Glutamatergic neuron (in vitro differentiated cells): ENCODE measurements around the gene CXXC1. TPM values are rescaled to one million over a fixed set of nuclear protein-coding genes. Genes with fewer than 3 reads are reported as not detected.
"Not testable (repeated sequence)": the region's sequence is repeated elsewhere in the genome, so short reads cannot be mapped to it uniquely, and the experiment has no call there.

Source experiments
- DNase-seq: peaks from one replicate; pipeline ENCODE4 v3.0.0; 2022
- H3K27ac Mint-ChIP-seq: one replicate; pipeline ENCODE4 v1.8.0; 2020; ENCODE audit warnings: mild to moderate bottlenecking, mixed read lengths, inconsistent platforms; ENCODE audit not compliant: unreplicated experiment
- H3K27me3 Mint-ChIP-seq: one replicate; pipeline ENCODE4 v1.8.0; 2020; ENCODE audit warnings: mild to moderate bottlenecking, moderate library complexity, mixed read lengths, inconsistent platforms; ENCODE audit not compliant: unreplicated experiment
- H3K36me3 Mint-ChIP-seq: one replicate; pipeline ENCODE4 v1.8.0; 2020; ENCODE audit warnings: mild to moderate bottlenecking, mixed read lengths, inconsistent platforms; ENCODE audit not compliant: unreplicated experiment
- H3K4me1 Mint-ChIP-seq: one replicate; pipeline ENCODE4 v1.8.0; 2020; ENCODE audit warnings: mild to moderate bottlenecking, low read depth, mixed read lengths, inconsistent platforms; ENCODE audit not compliant: unreplicated experiment
- H3K4me3 Mint-ChIP-seq: one replicate; pipeline ENCODE4 v1.8.0; 2020; ENCODE audit warnings: mild to moderate bottlenecking, mixed read lengths, inconsistent platforms; ENCODE audit not compliant: unreplicated experiment
- H3K9me3 Mint-ChIP-seq: one replicate; pipeline ENCODE4 v1.8.0; 2020; ENCODE audit warnings: mild to moderate bottlenecking, moderate library complexity, mixed read lengths, inconsistent platforms; ENCODE audit not compliant: unreplicated experiment
- total RNA-seq: library from RNA; stranded (reverse); fragmentation: NEBNext Ultra II Directional; extraction: Animal tissue kit (Norgen Biotek cat#: 25700); gene quantifications from one replicate; pipeline ENCODE4 v1.2.1, GENCODE V29; 2021; ENCODE audit not compliant: unreplicated experiment
- TF ChIP-seq, protein P1 (sequence below): fragments of 200-600 bp; sonication (generic); IDR thresholded peaks from one replicate; pipeline ENCODE4 v1.5.0; 2021; ENCODE audit not compliant: partially characterized antibody, unreplicated experiment

The CXXC1 gene
- total RNA-seq, 1 donor from 2014 or later = 66.3 TPM

GRCh38 chr18:50297621-50298442, 10.3 kb upstream of the CXXC1 start:
- Mint-ChIP-seq H3K4me1 (no peaks in the 10 kb centered on the region), H3K9me3 (peaks cover 3% of the 10 kb centered on the region), H3K27ac (no peak overlapping the region), H3K27me3 (no peaks in the 10 kb centered on the region), H3K36me3 (no peaks in the 10 kb centered on the region), H3K4me3 (peak overlapping the region; percentile 90)
- TF ChIP-seq, protein P1, sequence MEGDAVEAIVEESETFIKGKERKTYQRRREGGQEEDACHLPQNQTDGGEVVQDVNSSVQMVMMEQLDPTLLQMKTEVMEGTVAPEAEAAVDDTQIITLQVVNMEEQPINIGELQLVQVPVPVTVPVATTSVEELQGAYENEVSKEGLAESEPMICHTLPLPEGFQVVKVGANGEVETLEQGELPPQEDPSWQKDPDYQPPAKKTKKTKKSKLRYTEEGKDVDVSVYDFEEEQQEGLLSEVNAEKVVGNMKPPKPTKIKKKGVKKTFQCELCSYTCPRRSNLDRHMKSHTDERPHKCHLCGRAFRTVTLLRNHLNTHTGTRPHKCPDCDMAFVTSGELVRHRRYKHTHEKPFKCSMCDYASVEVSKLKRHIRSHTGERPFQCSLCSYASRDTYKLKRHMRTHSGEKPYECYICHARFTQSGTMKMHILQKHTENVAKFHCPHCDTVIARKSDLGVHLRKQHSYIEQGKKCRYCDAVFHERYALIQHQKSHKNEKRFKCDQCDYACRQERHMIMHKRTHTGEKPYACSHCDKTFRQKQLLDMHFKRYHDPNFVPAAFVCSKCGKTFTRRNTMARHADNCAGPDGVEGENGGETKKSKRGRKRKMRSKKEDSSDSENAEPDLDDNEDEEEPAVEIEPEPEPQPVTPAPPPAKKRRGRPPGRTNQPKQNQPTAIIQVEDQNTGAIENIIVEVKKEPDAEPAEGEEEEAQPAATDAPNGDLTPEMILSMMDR = no peak
- DNase-seq = peak; percentile 81

- TF ChIP-seq, protein P1 = no peak
- no peaks in the 10 kb centered on the region for H3K4me1 Mint-ChIP-seq
- H3K4me3 Mint-ChIP-seq = no peak overlapping the region
- H3K27me3 Mint-ChIP-seq = peaks cover 3% of the 10 kb centered on the region
- no peak for DNase-seq
- H3K9me3 Mint-ChIP-seq = peaks cover 5% of the 10 kb centered on the region
- no peaks in the 10 kb centered on the region for H3K36me3 Mint-ChIP-seq
- H3K27ac Mint-ChIP-seq = no peak overlapping the region
These were observed 5.5 kb upstream of the CXXC1 start for GRCh38 chr18:50293039-50293438.

- Mint-ChIP-seq H3K27ac (no peak overlapping the region), H3K27me3 (peaks cover 16% of the 10 kb centered on the region), H3K4me1 (peaks cover 6% of the 10 kb centered on the region), H3K4me3 (peak overlapping the region; percentile 68), H3K9me3 (peaks cover 16% of the 10 kb centered on the region), H3K36me3 (peaks cover under 1% of the 10 kb centered on the region)
- TF ChIP-seq, protein P1 = no peak
- no peak for DNase-seq
These were observed 1.6 kb upstream of the CXXC1 start for GRCh38 chr18:50289108-50289443.

DNA sequence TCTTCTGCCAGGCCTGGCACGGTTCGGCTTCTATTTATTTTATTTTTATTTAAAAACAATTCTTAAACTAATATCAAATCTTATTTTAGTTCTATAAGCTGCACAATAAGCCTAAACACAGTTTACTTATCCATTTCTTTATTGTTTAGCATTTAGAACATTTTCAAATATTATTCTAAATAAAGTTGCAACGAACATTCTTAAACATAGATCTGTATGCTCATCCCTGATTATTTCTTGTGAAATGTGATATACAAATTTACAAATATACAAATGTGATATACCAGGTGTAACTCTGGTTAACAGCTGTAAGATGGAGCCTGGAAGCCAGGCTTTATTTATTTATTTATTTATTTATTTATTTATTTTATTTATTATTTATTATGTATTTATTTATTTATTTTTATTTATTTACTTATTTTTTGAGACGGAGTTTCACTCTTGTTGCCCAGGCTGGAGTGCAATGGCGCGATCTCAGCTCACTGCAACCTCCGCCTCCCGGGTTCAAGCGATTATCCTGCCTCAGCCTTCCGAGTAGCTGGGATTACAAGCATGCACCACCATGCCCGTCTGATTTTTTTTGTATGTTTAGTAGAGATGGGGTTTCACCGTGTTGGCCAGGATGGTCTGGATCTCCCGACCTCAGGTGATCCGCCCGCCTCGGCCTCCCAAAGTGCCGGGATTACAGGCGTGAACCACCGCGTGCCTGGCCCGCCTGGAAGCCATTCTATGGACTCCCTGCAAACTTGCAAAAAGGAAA, 1.0 kb upstream of the CXXC1 start:
- peaks cover 18% of the 10 kb centered on the region for H3K9me3 Mint-ChIP-seq
- H3K27me3 Mint-ChIP-seq = peaks cover 18% of the 10 kb centered on the region
- H3K36me3 Mint-ChIP-seq, H3K4me1 Mint-ChIP-seq, DNase-seq: not testable (repeated sequence)
- peak overlapping the region; percentile 99 for H3K4me3 Mint-ChIP-seq
- H3K27ac Mint-ChIP-seq = peak overlapping the region; percentile 88

DNA sequence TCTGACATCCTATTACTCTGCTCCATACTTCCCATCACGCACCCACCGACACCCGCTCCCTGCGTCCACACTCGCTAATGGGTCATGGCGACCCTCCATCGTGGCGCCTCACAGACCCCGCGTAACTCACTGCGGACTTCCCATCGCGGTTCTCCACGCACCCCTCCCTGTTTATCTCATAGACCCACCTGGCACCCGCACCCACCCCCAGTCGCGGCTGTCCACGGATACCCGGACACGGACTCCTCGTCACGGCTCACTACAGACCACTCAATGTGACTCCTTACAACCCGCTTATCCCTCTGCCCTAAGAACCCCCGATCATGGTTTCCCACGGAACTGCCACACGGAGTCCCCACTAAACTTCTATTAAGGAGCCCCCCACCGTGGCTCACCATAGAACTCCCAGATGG, 458 bp downstream of the CXXC1 start:
- peaks cover 16% of the 10 kb centered on the region for H3K27me3 Mint-ChIP-seq
- H3K4me1 Mint-ChIP-seq = peaks cover 6% of the 10 kb centered on the region
- H3K27ac Mint-ChIP-seq = peak overlapping the region; percentile 89
- TF ChIP-seq, protein P1 = no peak
- peak overlapping the region; percentile 99 for H3K4me3 Mint-ChIP-seq
- H3K9me3 Mint-ChIP-seq = peaks cover 23% of the 10 kb centered on the region
- H3K36me3 Mint-ChIP-seq = peaks cover 4% of the 10 kb centered on the region
- no peak for DNase-seq
